Smooth muscle cell of the umbilical artery (primary cell): Measurements from ENCODE around the gene ZNF330. TPM values are rescaled to one million over a fixed set of nuclear protein-coding genes. Genes with fewer than 3 reads are reported as not detected.

ENCODE experiments used
- total RNA-seq: library from RNA; depleted of rRNA; stranded (reverse); fragments of >200 nt; gene quantifications from 2 replicates; pipeline ENCODE4 v1.2.3, GENCODE V29; 2014

ZNF330 gene
- 27.0 and 33.5 TPM in 2 replicates for total RNA-seq

GRCh38 chr4:141220691-141221659 lies at the start of gene ZNF330:
Gene ZNF330 (plus strand): TSS chr4:141220895. CDS start chr4:141222372, 1,477 bp downstream.

Other genes with a start within 250 kb of the ZNF330 start
- gene RNF150, start 87.4 kb upstream of the ZNF330 start, total RNA-seq, result 1.0 and 2.4 TPM in 2 replicates